PC-3 (cell line): ENCODE measurements around the gene MANSC4. TPM values are rescaled to one million over a fixed set of nuclear protein-coding genes. Genes with fewer than 3 reads are reported as not detected.

ENCODE experiments used
- ATAC-seq: fragments of 200-7000 bp; cut with Tn5 transposase; 2 replicates; pipeline ENCODE4 v1.9.1; 2020; ENCODE audit warnings: mild to moderate bottlenecking, moderate library complexity
- BruUV-seq: library from RNA; stranded (reverse); fragments of 400-500 nt; replicated peaks from 2 replicates; lab custom pipeline; 2021; lab: Mats Ljungman, UMichigan
- CTCF ChIA-PET: fragments of 300-600 bp; sonication (Branson Sonifier 250); formaldehyde crosslinking; loops from one replicate; lab custom pipeline; 2022; ENCODE audit warnings: antibody characterized with exemption; lab: Charles Lee
- POLR2A ChIA-PET: fragments of 300-600 bp; sonication (Branson Sonifier 250); formaldehyde crosslinking; loops from one replicate; lab custom pipeline; 2022; ENCODE audit warnings: antibody characterized with exemption; ENCODE audit not compliant: unreplicated experiment; lab: Charles Lee
- DNase-seq: peaks from one replicate; pipeline ENCODE4 v3.0.0-alpha.2; 2015
- H2AFZ ChIP-seq: fragments of 300-600 bp; sonication (generic); 2 replicates; pipeline ENCODE4 v1.6.0; 2016; ENCODE audit warnings: antibody characterized with exemption, low read length
- H3F3A ChIP-seq: fragments of 300-600 bp; sonication (generic); one replicate; pipeline ENCODE4 v1.6.0; 2017; ENCODE audit warnings: antibody characterized with exemption, low read length, control low read depth, mild to moderate bottlenecking; ENCODE audit not compliant: unreplicated experiment
- H3K27ac ChIP-seq: fragments of 300-600 bp; sonication (generic); 2 replicates; pipeline ENCODE4 v1.5.1; 2016; ENCODE audit warnings: mild to moderate bottlenecking, low read length
- H3K27me3 ChIP-seq: fragments of 300-600 bp; sonication (generic); 2 replicates; pipeline ENCODE4 v1.6.1; 2016; ENCODE audit warnings: low read length, mixed read lengths
- H3K36me3 ChIP-seq: fragments of 300-600 bp; sonication (generic); 2 replicates; pipeline ENCODE4 v1.6.1; 2016; ENCODE audit warnings: low read depth, mixed run types, low read length, mixed read lengths
- H3K4me1 ChIP-seq: fragments of 300-600 bp; sonication (generic); 2 replicates; pipeline ENCODE4 v1.5.1; 2016; ENCODE audit warnings: low read length; ENCODE audit not compliant: insufficient read depth
- H3K4me2 ChIP-seq: fragments of 300-600 bp; sonication (generic); 2 replicates; pipeline ENCODE4 v1.6.0; 2016; ENCODE audit warnings: low read length
- H3K4me3 ChIP-seq: fragments of 300-600 bp; sonication (generic); 2 replicates; pipeline ENCODE4 v1.5.1; 2016; ENCODE audit warnings: mild to moderate bottlenecking, low read length, mixed read lengths
- H3K79me2 ChIP-seq: fragments of 300-600 bp; sonication (generic); 2 replicates; pipeline ENCODE4 v1.6.1; 2017; ENCODE audit warnings: low read length, mixed read lengths
- H3K9ac ChIP-seq: fragments of 300-600 bp; sonication (generic); 2 replicates; pipeline ENCODE4 v1.6.0; 2016; ENCODE audit warnings: mild to moderate bottlenecking, low read length
- H3K9me2 ChIP-seq: fragments of 300-600 bp; sonication (generic); replicated peaks from 2 replicates; pipeline ENCODE4 v1.6.1; 2016; ENCODE audit warnings: mixed run types, low read length, mixed read lengths
- H3K9me3 ChIP-seq: fragments of 300-600 bp; sonication (generic); 2 replicates; pipeline ENCODE4 v1.6.1; 2016; ENCODE audit warnings: low read length, mixed read lengths
- H4K20me1 ChIP-seq: fragments of 300-600 bp; sonication (generic); 2 replicates; pipeline ENCODE4 v1.6.1; 2016; ENCODE audit warnings: low read length, mixed read lengths
- EZH2 ChIP-seq: fragments of 300-600 bp; sonication (generic); IDR thresholded peaks from one replicate; pipeline ENCODE4 v1.6.1; 2017; ENCODE audit warnings: antibody characterized with exemption, mild to moderate bottlenecking, low read length; ENCODE audit not compliant: unreplicated experiment
- EZH2phosphoT487 ChIP-seq: fragments of 300-600 bp; sonication (generic); IDR thresholded peaks from 2 replicates; pipeline ENCODE4 v1.6.1; 2018; ENCODE audit warnings: mild to moderate bottlenecking, antibody characterized with exemption, low read length, borderline replicate concordance
- intact Hi-C: fragments of 100-400 bp; cut with micrococcal nuclease; formaldehyde crosslinking; loops from 2 replicates; pipeline ENCODE4 v1.9.0; 2023
- total RNA-seq: library from RNA; depleted of rRNA; stranded (reverse); fragments of >200 nt; gene quantifications from 2 replicates; pipeline ENCODE4 v1.2.3, GENCODE V29; 2014
- TF ChIP-seq, protein P1 (sequence below): fragments of 300-600 bp; sonication (generic); conservative IDR thresholded peaks from 2 replicates; pipeline ENCODE4 v1.5.1; 2017; ENCODE audit warnings: antibody characterized with exemption, low read depth, mild to moderate bottlenecking, low read length

Gene MANSC4
- total RNA-seq, 1 experiment from 2014 or later = 1.9 TPM

DNA sequence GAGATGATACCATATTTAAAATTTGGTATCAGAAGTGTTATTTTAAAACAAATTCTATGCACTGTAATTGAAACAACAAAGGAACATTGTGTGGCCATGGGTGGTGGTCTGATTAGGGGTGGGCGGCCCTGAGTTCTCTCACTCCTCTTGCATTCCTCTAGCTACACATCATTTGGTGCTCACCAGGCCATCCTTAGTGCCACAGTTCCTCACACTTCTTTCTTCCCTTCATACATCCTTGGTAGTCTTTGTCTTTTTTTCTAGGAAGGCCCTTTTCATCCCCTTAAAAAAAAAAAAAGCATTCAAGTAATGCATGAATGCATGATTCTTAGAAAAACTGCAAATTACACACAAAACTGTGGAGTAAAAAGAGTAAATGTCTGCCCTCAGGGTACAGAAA is 2.4 kb upstream of the MANSC4 start:
- CTCF ChIA-PET = no interaction called here
- ATAC-seq (no peak), DNase-seq (no peak)
- Histone ChIP-seq H3K4me3 (peak overlapping the region; percentile 78), H2AFZ (no peak overlapping the region), H3F3A (peaks cover 10% of the 10 kb centered on the region), H3K4me2 (peak overlapping the region; percentile 92), H3K27ac (no peak overlapping the region), H3K9ac (no peak overlapping the region), H3K79me2 (peaks cover 81% of the 10 kb centered on the region), H3K27me3 (no peaks in the 10 kb centered on the region), H3K9me3 (no peaks in the 10 kb centered on the region), H3K36me3 (peaks cover 4% of the 10 kb centered on the region; the same call in 1 of the 2 replicates), H3K9me2 (no peaks in the 10 kb centered on the region), H4K20me1 (no peaks in the 10 kb centered on the region), H3K4me1 (peaks cover 60% of the 10 kb centered on the region)
- TF ChIP-seq EZH2 (no peak), EZH2phosphoT487 (no peak)
- TF ChIP-seq, protein P1, sequence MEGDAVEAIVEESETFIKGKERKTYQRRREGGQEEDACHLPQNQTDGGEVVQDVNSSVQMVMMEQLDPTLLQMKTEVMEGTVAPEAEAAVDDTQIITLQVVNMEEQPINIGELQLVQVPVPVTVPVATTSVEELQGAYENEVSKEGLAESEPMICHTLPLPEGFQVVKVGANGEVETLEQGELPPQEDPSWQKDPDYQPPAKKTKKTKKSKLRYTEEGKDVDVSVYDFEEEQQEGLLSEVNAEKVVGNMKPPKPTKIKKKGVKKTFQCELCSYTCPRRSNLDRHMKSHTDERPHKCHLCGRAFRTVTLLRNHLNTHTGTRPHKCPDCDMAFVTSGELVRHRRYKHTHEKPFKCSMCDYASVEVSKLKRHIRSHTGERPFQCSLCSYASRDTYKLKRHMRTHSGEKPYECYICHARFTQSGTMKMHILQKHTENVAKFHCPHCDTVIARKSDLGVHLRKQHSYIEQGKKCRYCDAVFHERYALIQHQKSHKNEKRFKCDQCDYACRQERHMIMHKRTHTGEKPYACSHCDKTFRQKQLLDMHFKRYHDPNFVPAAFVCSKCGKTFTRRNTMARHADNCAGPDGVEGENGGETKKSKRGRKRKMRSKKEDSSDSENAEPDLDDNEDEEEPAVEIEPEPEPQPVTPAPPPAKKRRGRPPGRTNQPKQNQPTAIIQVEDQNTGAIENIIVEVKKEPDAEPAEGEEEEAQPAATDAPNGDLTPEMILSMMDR = no peak
- POLR2A ChIA-PET = no interaction called here
- intact Hi-C loops = no loop called here
- no TSS peak for BruUV-seq

DNA sequence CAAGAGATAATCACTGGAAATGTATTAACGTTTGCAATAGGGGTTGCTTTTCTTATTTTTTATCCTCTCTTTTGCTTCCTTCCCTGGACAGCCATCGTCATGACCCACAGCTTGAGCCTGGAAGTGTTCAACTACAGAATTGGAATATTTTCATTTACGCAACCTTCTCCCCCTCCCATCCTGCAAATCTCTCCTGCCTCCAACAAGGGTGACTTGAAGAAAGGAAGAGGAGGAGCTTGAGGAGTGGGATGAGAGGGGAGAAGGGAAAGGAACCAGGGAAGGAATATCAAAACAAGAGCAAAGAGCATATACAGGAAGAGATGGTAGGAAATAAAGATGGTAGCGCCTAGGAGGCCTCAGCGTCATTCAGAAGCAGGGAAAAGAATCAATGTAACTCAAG is 1.6 kb upstream of the MANSC4 start:
- no peak for TF ChIP-seq EZH2phosphoT487
- no peak for TF ChIP-seq EZH2
- ChIA-PET POLR2A (no interaction called here), CTCF (interaction anchor here (0.5 kb wide), 1 partner anchor 35 kb away, joined by 3 read pairs; no protein-coding TSS in a partner anchor)
- H2AFZ ChIP-seq = no peak overlapping the region
- peak overlapping the region; percentile 64 for H3K27ac ChIP-seq
- no peaks in the 10 kb centered on the region for H3K9me3 ChIP-seq
- peaks cover 10% of the 10 kb centered on the region for H3F3A ChIP-seq
- peak overlapping the region; percentile 92 for H3K4me2 ChIP-seq
- peaks cover 3% of the 10 kb centered on the region; the same call in 1 of the 2 replicates for H3K36me3 ChIP-seq
- H3K27me3 ChIP-seq = no peaks in the 10 kb centered on the region
- intact Hi-C loops = loop anchor here (1.0 to 2.0 kb wide), 2 partner anchors 41 to 59 kb away; no protein-coding TSS in a partner anchor
- DNase-seq (no peak), ATAC-seq (no peak)
- H3K4me1 ChIP-seq = peaks cover 54% of the 10 kb centered on the region
- H4K20me1 ChIP-seq = no peaks in the 10 kb centered on the region
- H3K9me2 ChIP-seq = no peaks in the 10 kb centered on the region
- peak overlapping the region; percentile 78 for H3K4me3 ChIP-seq
- H3K9ac ChIP-seq = peak overlapping the region; percentile 93
- TSS peak; percentile 45 for BruUV-seq
- H3K79me2 ChIP-seq = peaks cover 73% of the 10 kb centered on the region

DNA sequence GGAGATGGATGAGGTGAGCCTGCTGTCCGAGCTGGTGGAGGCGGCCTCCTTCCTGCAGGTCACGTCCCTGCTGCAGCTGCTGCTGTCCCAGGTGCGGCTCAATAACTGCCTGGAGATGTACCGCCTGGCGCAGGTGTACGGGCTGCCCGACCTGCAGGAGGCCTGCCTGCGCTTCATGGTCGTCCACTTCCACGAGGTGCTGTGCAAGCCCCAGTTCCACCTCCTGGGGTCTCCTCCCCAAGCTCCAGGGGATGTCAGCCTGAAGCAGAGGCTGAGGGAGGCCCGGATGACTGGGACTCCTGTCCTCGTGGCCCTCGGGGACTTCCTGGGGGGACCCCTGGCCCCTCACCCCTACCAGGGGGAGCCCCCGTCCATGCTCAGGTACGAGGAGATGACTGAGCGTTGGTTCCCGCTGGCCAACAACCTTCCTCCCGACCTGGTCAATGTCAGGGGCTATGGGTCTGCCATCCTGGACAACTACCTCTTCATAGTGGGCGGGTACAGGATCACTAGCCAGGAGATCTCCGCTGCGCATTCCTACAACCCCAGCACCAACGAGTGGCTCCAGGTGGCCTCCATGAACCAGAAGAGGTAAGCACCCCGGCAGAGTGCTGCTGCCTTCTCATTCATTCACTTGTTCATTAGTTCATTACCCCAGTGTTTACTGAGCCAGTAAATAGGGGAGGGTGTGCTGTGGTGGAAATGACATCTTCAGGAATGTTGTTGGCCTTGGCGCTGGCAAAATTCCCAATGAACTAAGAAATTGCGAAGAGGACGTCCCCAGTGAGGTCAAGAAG is 774 bp upstream of the MANSC4 start:
- no peaks in the 10 kb centered on the region for H4K20me1 ChIP-seq
- peak; percentile 93 for DNase-seq
- peak; percentile 44 for ATAC-seq
- H3K9me3 ChIP-seq = no peaks in the 10 kb centered on the region
- intact Hi-C loops = loop anchor here (1.0 to 2.0 kb wide), 2 partner anchors 41 to 60 kb away; no protein-coding TSS in a partner anchor
- peaks cover 10% of the 10 kb centered on the region for H3F3A ChIP-seq
- H3K27me3 ChIP-seq = no peaks in the 10 kb centered on the region
- TF ChIP-seq, protein P1 = no peak
- TF ChIP-seq EZH2phosphoT487 (no peak), EZH2 (no peak)
- BruUV-seq = TSS peak; percentile 62
- H3K4me1 ChIP-seq = peaks cover 45% of the 10 kb centered on the region
- H3K4me2 ChIP-seq = peak overlapping the region; percentile 92
- CTCF ChIA-PET = interaction anchor here (1.0 to 1.4 kb wide), 4 partner anchors 19 to 60 kb away, joined by 3 to 13 read pairs (median 4); no protein-coding TSS in a partner anchor
- peak overlapping the region; percentile 78 for H3K4me3 ChIP-seq
- H2AFZ ChIP-seq = peak overlapping the region; percentile 73
- POLR2A ChIA-PET = interaction anchor here (1.4 kb wide), 1 partner anchor 41 kb away, joined by 8 read pairs; no protein-coding TSS in a partner anchor
- no peaks in the 10 kb centered on the region for H3K9me2 ChIP-seq
- H3K79me2 ChIP-seq = peaks cover 70% of the 10 kb centered on the region
- H3K36me3 ChIP-seq = peaks cover 3% of the 10 kb centered on the region; the same call in 1 of the 2 replicates
- H3K27ac ChIP-seq = peak overlapping the region; percentile 64
- peak overlapping the region; percentile 93 for H3K9ac ChIP-seq
